Stimulated activated CD8-positive, alpha-beta memory T cell treated with anti-CD3 and anti-CD28 coated beads, Interleukin-15, amount 100 ng/mL, for 24 hours (primary cell): ENCODE measurements around the gene AGAP1.

Source experiments
- DNase-seq: peaks from one replicate; pipeline ENCODE4 v3.0.0-alpha.2; 2020; ENCODE audit warnings: low read depth

AGAP1 gene

DNA sequence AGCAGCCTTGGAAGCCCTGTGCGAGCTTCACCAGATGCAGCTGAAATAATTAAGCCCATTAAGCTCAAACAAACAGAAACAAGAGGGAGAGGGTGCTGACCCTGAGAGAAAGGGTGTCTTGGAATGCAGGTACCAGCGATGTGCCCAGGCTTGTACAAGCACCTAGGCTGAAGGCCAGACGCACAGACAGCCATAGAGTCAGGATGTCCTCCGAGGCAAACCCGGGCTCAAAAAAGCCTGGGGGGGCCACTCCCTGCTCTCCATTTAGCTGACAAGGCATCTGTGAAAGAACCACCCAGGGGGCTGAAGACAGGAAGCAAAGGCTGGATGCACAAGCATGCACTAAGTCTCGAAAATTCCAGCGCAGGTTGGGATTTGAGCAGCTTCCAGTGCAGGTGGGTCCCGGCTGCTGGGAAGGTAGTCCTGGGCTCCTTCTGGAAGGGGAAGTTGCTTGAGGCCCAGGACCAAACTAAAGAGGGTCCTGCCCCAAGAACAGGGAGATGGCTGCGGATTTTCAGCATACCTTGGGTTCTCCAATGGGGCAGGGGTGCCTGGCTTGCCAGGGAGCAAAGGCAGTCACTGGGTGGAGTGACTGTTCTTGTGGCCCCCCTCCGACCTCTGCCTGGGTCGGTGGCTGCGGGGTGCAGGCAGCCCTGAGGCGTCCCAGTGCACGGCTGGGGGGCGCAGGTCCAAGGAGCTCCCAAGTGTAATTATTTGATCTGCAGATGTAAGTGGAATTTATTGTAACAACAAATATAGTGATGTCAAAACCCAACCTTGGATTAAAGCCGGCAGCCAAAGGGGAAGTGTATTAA, 668.4 kb downstream of the AGAP1 start:
- DNase-seq, result no peak

DNA sequence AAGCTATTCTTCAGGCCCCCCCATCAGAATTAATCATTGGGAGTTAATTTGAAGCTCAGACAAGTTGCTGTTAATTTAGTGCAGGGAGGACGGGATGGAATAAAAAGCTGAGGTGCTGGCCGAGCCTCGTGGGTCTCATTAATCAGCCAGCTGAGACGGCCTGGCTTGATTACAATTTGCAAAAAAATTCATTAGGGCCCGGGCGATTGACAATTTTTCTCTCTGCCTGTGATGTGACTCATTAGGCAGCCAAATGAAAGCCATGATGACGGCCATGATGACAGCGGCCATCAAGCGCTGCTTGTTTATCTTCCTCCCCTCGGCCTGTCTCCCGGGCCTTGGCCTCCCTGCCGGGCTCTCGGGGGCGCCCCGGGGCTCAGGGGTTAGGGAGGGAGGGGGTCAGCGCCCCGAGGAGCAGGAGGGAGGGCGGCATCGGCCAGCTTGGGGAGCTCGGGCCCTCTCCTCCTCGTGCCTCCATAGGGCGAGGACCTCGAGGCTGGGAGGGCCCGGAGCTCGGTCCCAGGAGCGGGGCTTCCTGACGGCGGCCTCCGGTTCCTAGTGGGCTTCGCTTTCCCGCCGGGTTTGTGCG, 669.1 kb downstream of the AGAP1 start:
- no peak for DNase-seq

DNA sequence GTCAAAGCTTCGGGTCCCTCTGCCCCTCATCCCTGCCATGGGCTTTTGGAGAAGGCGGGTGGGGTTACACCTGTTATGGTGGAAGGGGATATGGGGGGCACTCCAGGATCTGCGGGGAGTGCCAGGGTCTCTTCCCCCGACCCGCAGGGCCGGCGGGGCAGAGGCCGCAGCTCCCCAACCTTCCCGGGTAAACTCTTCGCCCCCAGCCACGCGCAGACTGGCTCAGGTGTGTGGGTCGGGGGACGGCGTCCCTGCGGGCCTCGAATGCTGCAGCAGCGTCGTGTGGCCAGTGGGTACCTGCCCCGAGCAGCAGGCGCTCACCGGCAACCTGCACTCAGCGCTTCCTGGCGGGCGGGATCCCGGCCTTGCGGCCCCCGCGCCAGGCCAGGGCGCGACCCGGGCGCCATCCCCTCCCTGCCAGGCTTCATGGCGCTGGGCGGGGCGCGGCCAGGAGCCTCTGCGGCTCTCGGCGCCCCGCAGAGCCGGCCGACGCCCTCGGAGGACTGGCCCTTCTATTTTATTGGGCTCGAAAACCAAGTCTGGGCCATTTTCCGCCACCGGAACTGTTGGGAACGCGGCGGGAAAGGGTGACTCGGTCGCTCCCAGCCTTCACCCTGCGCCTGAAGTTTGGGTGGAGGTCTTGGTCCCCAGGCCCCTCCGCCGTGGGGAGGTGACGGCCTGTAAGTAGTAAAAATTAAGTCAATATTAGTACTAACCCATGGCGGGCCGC, 669.8 kb downstream of the AGAP1 start:
- DNase-seq, result no peak

DNA sequence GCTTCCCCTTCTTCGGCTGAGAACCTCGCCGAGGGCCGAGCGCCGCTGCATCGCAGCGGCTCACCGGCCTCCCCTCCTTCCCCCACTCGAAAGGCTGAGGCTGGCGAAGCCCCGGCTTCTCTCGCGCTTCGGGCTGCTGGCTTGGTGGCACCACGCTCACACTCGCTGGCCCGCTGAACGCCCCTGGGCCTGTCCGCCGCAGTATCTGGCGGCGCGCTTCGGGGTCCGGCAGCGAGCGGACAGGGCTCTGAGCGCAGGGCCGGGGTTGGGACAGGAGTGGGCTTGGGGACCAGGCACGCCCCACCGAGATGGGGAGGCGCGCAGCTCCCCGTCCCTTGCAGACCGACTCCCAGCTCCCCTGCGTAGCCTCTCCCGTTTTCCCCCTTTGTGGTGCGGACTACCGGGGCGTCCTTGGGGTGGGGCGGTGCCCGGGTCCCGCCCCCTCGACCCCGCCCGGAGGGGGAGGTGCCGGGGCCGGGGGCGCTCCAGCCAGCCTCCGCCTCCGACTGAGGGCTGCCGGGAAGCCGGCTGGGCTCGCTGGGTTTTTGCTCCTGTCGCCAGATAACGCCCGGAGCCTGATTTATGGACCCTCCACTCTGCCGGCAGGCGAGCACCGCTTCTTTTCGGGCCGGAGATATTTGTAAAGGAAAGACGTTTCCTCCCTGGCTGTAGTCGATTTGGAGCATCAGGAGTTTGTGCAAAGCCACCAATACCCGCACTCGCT, 670.5 kb downstream of the AGAP1 start:
- no peak for DNase-seq

GRCh38 chr2:236164925-236165841, 671.3 kb downstream of the AGAP1 start:
- no peak for DNase-seq

DNA sequence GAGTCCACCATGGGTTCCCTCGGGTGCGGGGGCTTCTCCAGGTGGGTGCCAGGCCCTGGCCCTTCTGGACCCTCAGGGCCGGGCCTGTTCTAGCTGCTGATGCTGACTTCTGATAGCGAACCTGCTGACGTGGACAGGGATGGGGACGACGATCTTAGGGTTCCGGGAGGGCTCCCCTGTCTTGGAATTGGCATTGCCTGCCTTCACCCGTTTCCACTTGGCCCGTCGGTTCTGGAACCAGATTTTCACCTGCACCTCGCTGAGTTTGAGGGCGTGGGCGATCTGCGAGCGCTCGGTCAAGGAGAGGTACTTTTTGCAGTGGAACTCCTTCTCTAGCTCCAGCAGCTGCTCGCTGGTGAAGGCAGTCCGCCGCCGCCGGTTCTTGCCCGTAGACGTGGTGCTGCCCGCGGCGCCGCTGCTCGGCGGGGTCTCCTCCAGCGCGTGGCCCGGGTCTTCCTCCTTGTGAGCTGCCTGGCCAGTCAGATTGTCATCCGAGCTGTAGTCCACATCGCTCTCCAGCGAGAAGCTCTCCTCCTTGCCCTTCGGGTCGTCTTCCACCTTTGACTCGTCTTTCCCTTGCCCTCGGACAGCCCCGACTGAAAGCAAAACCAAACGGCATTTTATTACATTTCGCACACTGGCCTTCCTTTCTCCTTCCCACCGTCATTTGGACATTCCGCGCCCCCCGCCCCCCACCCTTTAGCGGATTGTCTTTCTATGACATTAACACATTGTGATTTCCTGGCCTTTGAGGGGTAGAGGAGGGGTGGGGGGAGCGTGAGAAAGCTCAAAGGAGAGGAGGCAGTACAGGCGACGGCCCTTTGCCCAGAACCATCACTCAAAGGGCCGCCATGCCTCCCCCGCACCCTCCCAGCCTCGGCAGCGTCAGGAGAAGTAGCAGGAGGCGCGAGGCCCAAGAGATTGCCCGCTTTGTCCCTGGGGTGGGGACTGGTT, 672.3 kb downstream of the AGAP1 start:
- DNase-seq, result no peak

GRCh38 chr2:236166796-236167296, 673.0 kb downstream of the AGAP1 start:
- no peak for DNase-seq

GRCh38 chr2:236167297-236168109, 673.7 kb downstream of the AGAP1 start:
- DNase-seq, result no peak

- DNase-seq, result no peak
Observed at GRCh38 chr2:236168110-236169080, 674.6 kb downstream of the AGAP1 start, which contains the start of gene GBX2. Gene GBX2, minus strand, starts transcription at chr2:236168386. Its CDS starts 415 bp downstream, at chr2:236167971.

DNA sequence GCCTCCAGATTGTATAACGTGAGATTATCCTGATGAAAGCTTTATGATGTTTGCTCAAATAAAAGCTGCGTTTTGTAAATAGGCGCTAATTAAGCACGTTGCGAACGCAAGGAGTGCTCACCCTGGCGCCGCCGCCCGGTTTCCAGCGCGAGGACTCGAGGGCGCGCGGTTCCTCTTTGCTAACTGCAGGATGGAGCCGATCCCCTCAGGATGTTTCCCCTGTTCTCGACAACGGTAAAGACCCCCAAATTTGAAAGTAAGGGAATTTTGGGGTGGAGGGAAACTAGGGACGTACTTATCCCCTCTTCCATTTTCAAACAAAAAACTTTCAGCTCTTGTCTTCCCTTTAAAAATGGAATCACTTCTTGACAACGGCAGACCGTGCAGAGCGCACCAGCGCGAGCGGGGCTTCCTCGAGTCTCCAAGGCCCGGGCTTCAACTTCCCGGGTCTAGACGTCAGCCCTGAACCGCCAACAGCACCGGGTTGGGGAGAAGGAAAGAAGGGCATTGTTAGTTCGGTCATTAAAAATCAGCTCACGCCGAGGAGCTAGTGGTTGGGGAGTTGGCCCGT, 675.4 kb downstream of the AGAP1 start:
- DNase-seq, result no peak

DNA sequence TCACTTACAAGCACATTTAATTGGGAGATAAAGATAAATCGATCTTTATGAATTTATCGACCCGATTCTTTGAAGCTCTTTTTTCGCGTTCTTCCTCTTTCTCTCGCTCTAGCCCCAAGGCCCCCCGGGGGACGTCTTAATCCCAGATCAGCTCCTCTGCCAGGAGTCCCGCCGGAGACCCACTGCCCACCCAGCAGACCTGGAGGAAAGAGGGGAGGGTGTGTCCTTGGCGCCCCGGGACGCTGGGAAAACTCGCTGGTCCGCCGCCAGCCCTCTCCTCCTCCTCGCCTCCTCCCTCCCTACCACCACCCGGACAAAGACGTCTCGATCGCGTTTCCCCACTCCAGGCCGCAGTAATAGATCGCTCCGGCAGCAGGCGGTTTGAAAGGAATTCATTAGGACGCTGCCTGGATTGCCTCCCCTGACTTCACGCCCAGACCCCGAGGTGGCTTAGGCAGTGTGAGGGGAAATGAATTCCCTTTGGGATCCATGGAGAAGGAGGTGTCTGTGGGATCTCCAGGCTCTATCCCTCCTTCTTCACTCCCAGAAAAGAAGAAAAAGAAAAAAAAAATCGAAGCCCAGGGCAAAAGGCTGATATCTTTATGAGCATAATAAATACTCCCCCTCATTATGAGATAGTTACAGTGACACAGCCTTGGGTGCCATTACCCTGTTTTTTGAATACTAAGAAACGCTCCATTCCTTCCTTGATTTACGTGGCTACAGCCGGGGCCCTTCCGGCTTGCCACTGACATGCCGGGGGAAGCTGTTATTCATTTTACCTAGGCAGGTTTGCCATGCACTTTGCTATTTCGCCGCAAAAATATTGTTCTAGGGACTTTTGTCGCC, 676.1 kb downstream of the AGAP1 start:
- DNase-seq, result no peak

DNA sequence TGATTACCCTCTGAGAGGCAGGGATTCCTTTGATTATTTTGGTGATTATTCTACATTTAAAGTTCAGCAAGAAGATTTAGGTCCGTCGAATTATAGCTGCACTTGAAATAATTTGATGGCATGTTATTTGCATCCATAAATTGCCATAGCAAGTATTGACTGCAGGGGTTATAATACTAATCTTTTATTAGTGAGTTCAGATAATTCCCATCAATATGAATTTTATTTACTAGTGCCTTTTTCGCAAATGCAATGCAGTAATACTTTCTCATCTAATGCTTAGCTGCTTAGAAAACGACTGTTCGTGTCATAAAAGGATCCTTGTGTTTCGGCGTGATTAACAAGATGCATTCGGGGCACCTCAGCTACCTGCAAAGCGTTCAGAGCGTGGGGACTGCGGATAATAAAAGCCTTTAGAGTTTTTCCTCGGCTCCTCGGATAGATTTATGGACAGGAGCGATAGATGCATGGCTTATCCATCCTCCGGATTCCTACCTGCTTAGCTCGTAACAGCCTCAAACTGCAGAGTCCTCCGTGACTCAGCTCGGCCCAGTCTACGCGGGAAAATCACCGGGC, 676.8 kb downstream of the AGAP1 start:
- no peak for DNase-seq

GRCh38 chr2:236171181-236171679, 677.4 kb downstream of the AGAP1 start:
- DNase-seq, result no peak

DNA sequence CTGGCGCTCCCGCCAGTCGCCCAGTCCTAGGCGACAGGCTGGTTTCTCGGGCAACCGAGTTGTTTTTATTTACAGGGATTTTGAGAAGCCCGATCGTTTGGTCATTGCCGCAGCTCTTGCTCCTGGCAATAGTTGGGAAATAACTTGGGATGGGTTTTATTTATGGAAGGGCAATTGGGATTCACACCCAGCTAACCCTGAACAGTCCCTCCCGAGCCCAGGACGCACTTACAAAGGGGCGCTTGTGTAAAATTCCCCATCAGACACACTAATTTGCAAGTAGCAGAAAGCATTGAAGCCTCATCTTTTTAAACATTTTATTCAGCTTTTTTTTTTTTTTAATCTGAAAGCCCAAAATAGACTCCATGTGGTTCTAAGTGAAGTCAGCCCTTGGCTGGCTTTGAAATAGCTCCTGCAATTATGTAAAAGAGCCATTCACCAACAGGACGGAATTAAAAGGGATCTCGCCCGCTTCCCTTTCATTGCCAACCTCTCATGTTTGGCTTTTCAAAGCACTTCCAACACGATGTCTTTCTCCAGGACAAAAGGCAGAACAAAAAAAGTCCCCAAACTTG, 677.9 kb downstream of the AGAP1 start:
- no peak for DNase-seq

DNA sequence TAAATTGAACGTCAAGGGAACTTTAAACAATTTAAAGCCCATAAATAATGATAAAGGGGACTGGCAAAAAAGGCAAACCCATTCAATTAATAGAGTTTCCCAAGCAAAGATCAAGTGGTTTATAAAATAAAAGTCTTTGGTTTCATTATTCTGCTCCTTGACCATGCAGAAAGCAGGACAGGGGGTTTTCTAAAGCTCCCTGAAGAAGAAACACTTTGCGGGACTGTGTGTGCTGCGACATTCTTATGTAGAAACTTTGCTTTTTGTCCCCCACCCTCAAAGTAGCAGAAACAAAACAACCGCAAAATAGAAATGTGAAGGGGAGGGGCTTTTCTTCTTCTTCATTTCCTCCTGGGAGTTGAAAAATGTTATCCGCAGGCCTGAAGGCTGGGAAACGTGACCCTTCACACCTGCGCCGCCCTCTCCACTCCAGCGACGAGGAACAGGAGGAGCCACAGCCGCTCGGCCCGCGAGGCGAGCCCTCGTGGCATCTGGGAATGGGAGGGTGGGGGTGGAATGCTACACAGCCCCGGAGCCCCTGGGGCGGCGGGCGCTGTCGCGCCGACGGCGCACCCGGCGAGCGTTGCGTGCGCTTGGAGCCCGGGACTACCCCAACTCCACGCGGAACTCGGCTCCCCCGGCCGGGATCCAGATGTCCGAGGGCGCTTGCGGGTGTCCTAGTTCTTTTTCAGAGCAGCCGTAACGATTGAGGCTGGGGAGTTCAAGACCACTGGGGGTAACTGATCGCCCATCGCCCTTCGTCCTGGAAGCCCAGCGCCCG, 678.6 kb downstream of the AGAP1 start:
- no peak for DNase-seq
